GM12878 (cell line): ENCODE results near the gene AKT1. TPM values are rescaled to one million over a fixed set of nuclear protein-coding genes. Genes with fewer than 3 reads are reported as not detected.

Experiments used
- ATAC-seq: fragments of 200-7000 bp; cut with Tn5 transposase; 3 replicates; pipeline ENCODE4 v1.9.1; 2020; ENCODE audit warnings: mild to moderate bottlenecking, moderate library complexity
- BruUV-seq: library from RNA; stranded (reverse); fragments of 400-500 nt; replicated peaks from 2 replicates; lab custom pipeline; 2021; lab: Mats Ljungman, UMichigan
- CTCF ChIA-PET: fragments of 300-600 bp; sonication (Branson Sonifier 250); formaldehyde crosslinking; extraction: SDS; loops from one replicate; lab custom pipeline; 2021; ENCODE audit warnings: inconsistent platforms; lab: Yijun Ruan, JAX
- POLR2A ChIA-PET: fragments of 350-600 bp; formaldehyde crosslinking; extraction: SDS; loops from one replicate; lab custom pipeline; 2021; ENCODE audit warnings: inconsistent platforms; lab: Charles Lee
- RAD21 ChIA-PET: fragments of 300-600 bp; sonication (Branson Sonifier 250); formaldehyde crosslinking; loops from one replicate; lab custom pipeline; 2023; ENCODE audit warnings: antibody characterized with exemption; ENCODE audit not compliant: unreplicated experiment; lab: Charles Lee
- SMC1A ChIA-PET: fragments of 300-600 bp; sonication (Branson Sonifier 250); formaldehyde crosslinking; loops from one replicate; lab custom pipeline; 2023; ENCODE audit not compliant: unreplicated experiment, uncharacterized antibody; lab: Charles Lee
- DNase-seq: peaks from one replicate; pipeline ENCODE4 v3.0.0-alpha.2; 2011; ENCODE audit warnings: low read depth, low spot score
- FAIRE-seq: peaks from 3 replicates; lab custom pipeline; 2011; peaks lifted over from hg19 to GRCh38; lab: Jason Lieb, UNC
- H2AFZ ChIP-seq: 2 replicates; pipeline ENCODE4 v1.6.0; 2011; ENCODE audit warnings: low read depth, low read length, control low read depth; ENCODE audit not compliant: control insufficient read depth
- H3K27ac ChIP-seq: 2 replicates; pipeline ENCODE4 v1.5.1; 2011; ENCODE audit warnings: control low read depth; ENCODE audit not compliant: control insufficient read depth, insufficient read depth
- H3K27me3 ChIP-seq, 2 experiments: replicated peaks in 1 of 2; 2 replicates each; pipeline versions ENCODE4 v1.6.0 to v1.6.1; 2011; ENCODE audit warnings: low read length in 1 of 2; ENCODE audit not compliant: control insufficient read depth in 2 of 2, insufficient read depth in 2 of 2
- H3K36me3 ChIP-seq, 2 experiments: 2 replicates each; pipeline ENCODE4 v1.5.1; 2011; ENCODE audit warnings: low read length in 1 of 2; ENCODE audit not compliant: control insufficient read depth in 2 of 2, insufficient read depth in 2 of 2
- H3K4me1 ChIP-seq: 2 replicates; pipeline ENCODE4 v1.6.1; 2011; ENCODE audit warnings: mild to moderate bottlenecking, low read length, moderate library complexity, mixed read lengths; ENCODE audit not compliant: control insufficient read depth, insufficient read depth
- H3K4me2 ChIP-seq: 2 replicates; pipeline ENCODE4 v1.6.0; 2011; ENCODE audit warnings: control low read depth; ENCODE audit not compliant: control insufficient read depth, insufficient read depth
- H3K4me3 ChIP-seq: fragments of 200-600 bp; sonication (generic); 2 replicates; pipeline ENCODE4 v1.5.1; 2016
- H3K79me2 ChIP-seq: 2 replicates; pipeline ENCODE4 v1.6.0; 2011; ENCODE audit warnings: low read length; ENCODE audit not compliant: control insufficient read depth, insufficient read depth
- H3K9ac ChIP-seq: 2 replicates; pipeline ENCODE4 v1.8.0; 2011; ENCODE audit warnings: low read length, control low read depth, mixed read lengths; ENCODE audit not compliant: control insufficient read depth, insufficient read depth
- H3K9me3 ChIP-seq: replicated peaks from 3 replicates; pipeline ENCODE4 v1.5.1; 2011; ENCODE audit warnings: mild to moderate bottlenecking, low read length; ENCODE audit not compliant: control insufficient read depth, insufficient read depth
- H4K20me1 ChIP-seq: 2 replicates; pipeline ENCODE4 v1.6.0; 2011; ENCODE audit not compliant: control insufficient read depth, insufficient read depth
- NFIC ChIP-seq: IDR thresholded peaks from 2 replicates; pipeline ENCODE4 v1.6.1; 2012; ENCODE audit warnings: low read depth, mild to moderate bottlenecking, inconsistent platforms, low read length, moderate library complexity
- NFYA ChIP-seq: IDR thresholded peaks from 2 replicates; pipeline ENCODE4 v1.6.1; 2011; ENCODE audit warnings: low read depth, mild to moderate bottlenecking, low read length, improper control_type of control experiment, borderline replicate concordance
- PAX5 ChIP-seq: IDR thresholded peaks from 2 replicates; pipeline ENCODE4 v1.6.1; 2011; ENCODE audit warnings: low read depth, low read length, borderline replicate concordance
- POU2F2 ChIP-seq: IDR thresholded peaks from 3 replicates; pipeline ENCODE4 v1.6.1; 2011; ENCODE audit warnings: low read depth, mild to moderate bottlenecking, low read length, borderline replicate concordance
- WGBS: methylation state at CpG from one replicate; pipeline ENCODE4 v1.1.6; 2016; ENCODE audit warnings: low lambda C conversion rate; ENCODE audit not compliant: insufficient replicate concordance, insufficient coverage; ENCODE audit errors: missing lambda C conversion rate; 5-methylcytosine and 5-hydroxymethylcytosine counted together
- in situ Hi-C: fragments of 300-500 bp; cut with MboI; formaldehyde crosslinking; loops from 9 replicates; pipeline ENCODE4 v1.14.3; 2018; ENCODE audit warnings: mixed read lengths
- intact Hi-C: fragments of 100-400 bp; cut with micrococcal nuclease; formaldehyde crosslinking; loops from one replicate; pipeline ENCODE4 v1.14.2; 2022; ENCODE audit not compliant: unreplicated experiment
- polyA plus RNA-seq, 11 experiments: library from polyadenylated mRNA; depleted of rRNA in 4 of 11; unstranded in 6 of 11; stranded (reverse) in 5 of 11; fragments of >200 nt; fragmentation: Nextera tagmentation in 4 of 11; fragmentation: Illumina TruSeq in 1 of 11; extraction: Ambion mirVana in 4 of 11; extraction: Trizol in 1 of 11; gene quantifications; 1 replicate in 1 of 11; 2 replicates in 10 of 11; pipeline versions ENCODE4 v1.2.1 to v1.2.3, GENCODE V29; 2011 to 2016; ENCODE audit warnings: inconsistent platforms in 2 of 11, missing spikeins in 2 of 11, low read depth in 1 of 11
- total RNA-seq, 4 experiments: library from RNA; depleted of rRNA in 3 of 4; stranded (reverse); fragments of >200 nt in 3 of 4; fragmentation: Illumina TruSeq in 1 of 4; extraction: Trizol in 1 of 4; gene quantifications; 2 replicates each; pipeline versions ENCODE4 v1.2.1 to v1.2.3, GENCODE V29; 2013 to 2021
- TF ChIP-seq, protein P1 (sequence below): fragments of 150-350 bp; IDR thresholded peaks from 2 replicates; pipeline ENCODE4 v1.6.1; 2014; ENCODE audit warnings: mild to moderate bottlenecking, low read depth, low read length
- TF ChIP-seq, protein P2 (sequence below): IDR thresholded peaks from 2 replicates; pipeline ENCODE4 v1.6.1; 2012; ENCODE audit warnings: low read depth, low read length, improper control_type of control experiment

The AKT1 gene
- total and polyA plus RNA-seq, 10 of the 15 experiments (the other 5 are each of a cell fraction or from before 2014, with no cell fraction given): 0.63 to 110 (median 58.9) TPM

DNA sequence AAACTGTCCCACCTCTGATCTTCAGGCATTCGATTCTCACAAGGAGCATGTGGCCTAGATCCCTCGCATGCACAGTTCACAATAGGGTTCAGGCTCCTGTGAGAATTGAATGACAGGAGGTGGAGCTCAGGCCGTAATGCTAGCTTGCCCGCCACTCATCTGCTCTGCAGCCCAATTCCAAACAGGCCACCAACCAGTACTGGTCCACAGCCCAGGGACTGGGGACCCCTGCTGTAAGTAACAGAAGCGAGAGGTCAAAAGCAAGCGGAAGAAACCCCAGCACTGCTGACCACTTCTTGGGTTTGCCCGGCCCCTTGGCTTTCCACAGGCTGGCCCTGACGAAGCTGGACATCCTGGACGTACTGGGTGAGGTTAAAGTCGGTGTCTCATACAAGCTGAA lies 51.1 kb downstream of the AKT1 start:
- CTCF ChIA-PET: interaction anchor here (0.5 kb wide), 1 partner anchor 219 kb away, joined by 3 read pairs; no protein-coding TSS in a partner anchor
- TF ChIP-seq, protein P1, sequence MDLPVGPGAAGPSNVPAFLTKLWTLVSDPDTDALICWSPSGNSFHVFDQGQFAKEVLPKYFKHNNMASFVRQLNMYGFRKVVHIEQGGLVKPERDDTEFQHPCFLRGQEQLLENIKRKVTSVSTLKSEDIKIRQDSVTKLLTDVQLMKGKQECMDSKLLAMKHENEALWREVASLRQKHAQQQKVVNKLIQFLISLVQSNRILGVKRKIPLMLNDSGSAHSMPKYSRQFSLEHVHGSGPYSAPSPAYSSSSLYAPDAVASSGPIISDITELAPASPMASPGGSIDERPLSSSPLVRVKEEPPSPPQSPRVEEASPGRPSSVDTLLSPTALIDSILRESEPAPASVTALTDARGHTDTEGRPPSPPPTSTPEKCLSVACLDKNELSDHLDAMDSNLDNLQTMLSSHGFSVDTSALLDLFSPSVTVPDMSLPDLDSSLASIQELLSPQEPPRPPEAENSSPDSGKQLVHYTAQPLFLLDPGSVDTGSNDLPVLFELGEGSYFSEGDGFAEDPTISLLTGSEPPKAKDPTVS: no peak
- no peak for TF ChIP-seq NFYA
- TF ChIP-seq, protein P2, sequence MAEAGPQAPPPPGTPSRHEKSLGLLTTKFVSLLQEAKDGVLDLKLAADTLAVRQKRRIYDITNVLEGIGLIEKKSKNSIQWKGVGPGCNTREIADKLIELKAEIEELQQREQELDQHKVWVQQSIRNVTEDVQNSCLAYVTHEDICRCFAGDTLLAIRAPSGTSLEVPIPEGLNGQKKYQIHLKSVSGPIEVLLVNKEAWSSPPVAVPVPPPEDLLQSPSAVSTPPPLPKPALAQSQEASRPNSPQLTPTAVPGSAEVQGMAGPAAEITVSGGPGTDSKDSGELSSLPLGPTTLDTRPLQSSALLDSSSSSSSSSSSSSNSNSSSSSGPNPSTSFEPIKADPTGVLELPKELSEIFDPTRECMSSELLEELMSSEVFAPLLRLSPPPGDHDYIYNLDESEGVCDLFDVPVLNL: no peak
- TF ChIP-seq PAX5: no peak
- no peak for TF ChIP-seq NFIC
- TF ChIP-seq POU2F2: no peak
- Histone ChIP-seq H3K4me3 (no peak overlapping the region), H3K4me1 (peaks cover 12% of the 10 kb centered on the region), H3K36me3 (no peaks in the 10 kb centered on the region), H3K79me2 (no peaks in the 10 kb centered on the region), H4K20me1 (no peaks in the 10 kb centered on the region), H3K27me3 (no peaks in the 10 kb centered on the region), H3K9me3 (no peaks in the 10 kb centered on the region), H3K9ac (no peak overlapping the region), H2AFZ (no peak overlapping the region), H3K27ac (no peak overlapping the region), H3K4me2 (no peak overlapping the region)
- 92% methylated on average over 10 of the region's 10 CpGs for WGBS
- SMC1A ChIA-PET: interaction anchor here (1.0 kb wide), 1 partner anchor 9 kb away, joined by 3 read pairs; no protein-coding TSS in a partner anchor
- POLR2A ChIA-PET: no interaction called here
- in situ Hi-C loops (no loop called here), intact Hi-C loops (no loop called here)
- FAIRE-seq: no peak
- no peak for ATAC-seq
- RAD21 ChIA-PET: no interaction called here
- BruUV-seq: no TSS peak
- DNase-seq: no peak
